Measurements from ENCODE around the gene HNRNPDL.
"Not testable (repeated sequence)": the region's sequence is repeated elsewhere in the genome, so short reads cannot be mapped to it uniquely, and the experiment has no call there.

HNRNPDL gene

DNA sequence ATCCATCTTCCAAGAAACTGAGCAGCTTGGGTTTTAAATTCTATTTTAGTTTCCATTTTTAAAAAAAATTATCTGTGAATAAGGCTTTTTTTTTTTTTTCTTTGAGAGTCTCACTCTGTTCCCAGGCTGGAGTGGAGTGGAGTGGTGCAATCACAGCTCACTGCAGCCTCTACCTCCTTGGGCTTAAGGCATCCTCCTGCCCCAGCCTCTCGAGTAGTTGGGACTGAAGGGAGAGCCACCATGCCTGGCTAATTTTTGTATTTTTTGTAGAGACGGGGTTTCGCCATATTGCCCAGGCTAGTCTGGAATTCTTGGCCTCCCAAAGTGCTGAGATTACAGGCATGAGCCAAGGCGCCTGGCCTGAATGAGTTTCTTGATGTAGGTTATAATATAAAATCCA lies 1.6 kb upstream of the HNRNPDL start:
- no peak for DNase-seq

DNA sequence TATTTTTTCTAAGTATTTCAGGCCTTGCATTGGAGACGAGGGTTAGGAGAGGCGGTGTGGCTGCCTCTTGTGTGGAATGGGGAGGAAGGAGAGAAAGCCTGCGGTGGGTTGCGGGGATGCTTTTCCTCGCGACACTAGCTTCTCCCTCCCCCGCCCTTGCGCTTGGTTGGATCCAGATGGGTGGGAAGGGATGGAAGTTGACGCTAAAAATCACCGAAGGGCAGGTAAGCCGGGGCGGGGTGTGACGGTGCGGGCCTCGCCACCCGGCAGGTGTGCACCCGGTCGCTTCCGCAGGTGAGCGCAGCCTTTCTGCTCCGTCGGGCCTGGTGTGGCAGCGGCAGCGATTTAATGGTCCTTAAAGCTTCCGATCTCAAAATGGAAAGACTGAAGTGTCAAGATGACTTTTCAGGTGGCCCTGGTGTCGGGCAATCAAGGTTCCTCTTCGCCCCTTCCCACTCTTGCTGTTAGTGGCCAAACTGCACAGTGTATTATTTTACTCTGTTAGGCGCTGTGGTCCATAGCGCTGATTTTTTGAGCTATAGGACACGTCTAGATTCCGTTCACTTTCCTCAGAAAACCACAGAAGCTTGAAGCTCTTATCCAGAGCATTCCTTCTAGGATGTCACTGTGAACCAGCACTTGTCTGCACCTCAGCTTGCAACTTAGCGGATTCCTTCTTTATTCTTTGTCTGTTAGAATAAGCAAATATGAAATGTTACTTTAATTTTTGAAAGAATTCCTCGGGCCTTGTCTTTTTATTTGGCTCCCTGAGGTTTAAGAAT lies 893 bp upstream of the HNRNPDL start:
- DNase-seq: peak; percentile 30 to 45

DNA sequence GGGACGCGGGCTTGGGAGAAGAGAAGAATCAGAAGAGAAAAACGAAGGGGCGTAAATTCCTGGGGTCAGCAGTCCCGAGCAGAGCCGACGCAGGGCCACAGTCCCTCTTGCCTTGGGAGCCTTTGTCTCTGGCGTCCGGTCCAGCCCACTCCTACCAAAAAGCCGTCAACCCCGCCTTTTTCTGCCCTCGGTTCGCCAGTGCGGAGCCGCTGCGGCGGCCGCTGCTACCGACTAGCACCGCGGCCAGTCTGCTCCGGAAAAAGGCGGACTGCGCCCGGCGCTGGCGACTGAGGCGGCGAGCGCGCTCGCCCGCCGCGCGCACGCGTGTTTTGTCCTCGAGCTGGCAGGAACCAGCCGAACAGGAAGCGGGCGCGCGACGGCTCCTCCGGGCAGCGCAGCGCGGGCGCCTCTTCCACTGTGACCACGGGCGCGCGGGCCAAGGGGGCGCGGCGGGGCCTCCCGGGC lies 502 bp downstream of the HNRNPDL start:
- DNase-seq: no peak

DNA sequence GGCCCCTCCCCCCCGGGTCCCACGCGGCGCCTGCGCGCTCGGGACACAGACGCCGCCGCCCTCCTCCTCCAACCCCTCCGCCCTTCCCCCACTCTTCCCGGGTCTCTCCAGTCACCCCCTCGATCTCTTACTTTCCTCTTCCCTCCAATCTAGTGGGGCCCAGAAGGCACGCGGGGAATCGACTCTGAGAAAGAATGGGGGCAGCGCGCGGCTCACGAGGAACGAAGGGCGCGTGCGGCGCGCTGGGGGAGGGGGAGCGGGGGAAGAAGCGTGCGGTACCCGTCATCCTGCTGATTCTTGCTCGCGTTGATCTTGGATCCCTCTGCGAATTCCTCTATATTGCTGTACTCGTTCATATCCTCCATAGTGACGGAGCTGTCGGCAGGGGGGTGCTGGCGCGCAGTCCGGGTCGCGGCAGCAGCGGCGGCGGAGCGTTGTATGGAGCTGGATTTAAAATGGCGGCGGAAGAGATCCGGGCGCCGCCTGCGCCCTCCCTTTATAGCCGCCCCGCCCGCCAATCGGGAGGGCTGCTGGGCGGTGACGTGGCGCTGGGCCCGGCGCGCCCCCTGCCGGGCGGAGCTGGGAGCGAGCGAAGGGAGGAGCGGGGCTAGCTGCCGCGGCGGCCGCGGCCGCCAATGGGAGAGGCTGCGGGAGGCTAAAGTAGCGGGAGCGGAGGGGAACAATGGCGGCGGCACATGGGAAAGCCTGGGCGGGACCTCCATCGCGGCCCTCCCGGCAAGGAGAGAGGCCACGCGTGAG lies 1.1 kb downstream of the HNRNPDL start:
- DNase-seq: peak; percentile 90 to 94

DNA sequence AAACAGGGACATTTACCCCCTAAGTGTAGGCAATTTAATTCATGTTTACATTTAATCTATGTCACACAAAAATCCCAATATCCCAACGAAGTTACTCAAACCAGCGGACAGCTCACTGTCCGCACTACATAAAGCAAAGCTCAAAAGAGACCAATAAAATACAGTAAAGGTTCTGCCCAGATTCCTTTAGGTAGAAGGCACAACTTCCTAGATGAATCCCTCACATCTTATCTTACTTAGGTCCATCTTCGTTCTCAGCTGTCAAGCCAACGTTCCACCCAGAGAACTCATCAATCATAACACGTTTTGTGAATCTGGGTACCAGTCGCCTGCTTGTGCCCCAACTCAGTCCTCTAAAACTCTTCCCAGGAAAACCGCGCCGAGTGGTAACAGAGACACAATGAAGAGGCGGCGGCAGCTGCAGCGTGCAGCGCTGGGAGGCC lies 1.7 kb downstream of the HNRNPDL start:
- no peak for DNase-seq

DNA sequence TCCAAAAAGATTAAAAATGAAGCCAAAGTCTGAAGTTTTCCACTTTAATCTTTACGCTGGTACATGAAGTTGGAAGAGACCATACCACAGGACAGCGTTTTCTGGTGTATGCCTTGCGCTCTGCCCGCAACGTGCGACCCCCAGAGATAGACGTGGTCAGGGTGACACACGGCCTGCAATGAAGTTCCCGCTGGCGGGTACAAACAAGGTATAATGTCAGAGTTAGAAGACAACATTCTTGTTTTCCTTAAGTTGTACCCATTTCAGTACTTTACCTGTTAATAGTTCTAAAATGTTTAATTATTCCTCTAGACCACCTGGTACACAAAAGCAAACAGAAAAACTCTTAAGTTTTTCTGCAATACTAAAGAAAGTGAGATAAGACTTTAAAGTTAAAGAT lies 4.8 kb downstream of the HNRNPDL start:
- no peak for DNase-seq

DNA sequence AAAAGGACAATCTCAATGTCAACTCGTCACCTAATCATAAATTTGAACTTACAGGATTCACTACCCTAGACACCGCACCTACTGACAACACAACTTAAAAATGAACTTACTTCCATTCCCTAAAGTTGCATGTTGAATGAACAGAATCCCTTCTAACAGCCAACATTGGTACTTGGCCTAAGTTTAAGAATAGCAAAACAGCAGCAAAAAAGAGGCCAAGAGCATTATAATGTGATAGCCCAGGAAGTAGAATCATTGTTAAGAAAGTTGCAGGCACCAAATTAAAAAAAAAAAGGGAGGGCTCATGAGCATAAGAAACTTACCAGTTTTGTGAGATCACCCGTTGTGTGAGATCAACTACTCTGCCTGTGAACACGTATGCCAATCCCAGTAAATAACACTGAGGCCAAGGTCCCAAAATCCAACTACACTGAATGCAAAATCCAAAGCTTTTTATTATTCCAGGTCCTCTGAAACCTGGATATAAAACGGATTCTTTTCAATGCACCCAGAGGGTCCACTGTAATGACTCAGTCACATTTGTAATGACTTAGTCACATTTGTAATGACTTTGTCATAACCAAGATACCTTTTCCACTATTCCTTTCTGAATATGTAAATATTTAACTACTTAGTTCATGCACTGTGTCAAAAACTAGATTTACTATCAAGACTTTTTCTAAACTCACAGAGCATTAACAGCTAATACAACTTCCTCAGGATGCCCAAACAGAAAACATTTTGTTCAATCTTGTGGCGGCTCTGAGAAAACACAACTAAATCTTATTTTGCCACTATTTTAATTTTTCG lies 6.8 kb downstream of the HNRNPDL start:
- no peak for DNase-seq

DNA sequence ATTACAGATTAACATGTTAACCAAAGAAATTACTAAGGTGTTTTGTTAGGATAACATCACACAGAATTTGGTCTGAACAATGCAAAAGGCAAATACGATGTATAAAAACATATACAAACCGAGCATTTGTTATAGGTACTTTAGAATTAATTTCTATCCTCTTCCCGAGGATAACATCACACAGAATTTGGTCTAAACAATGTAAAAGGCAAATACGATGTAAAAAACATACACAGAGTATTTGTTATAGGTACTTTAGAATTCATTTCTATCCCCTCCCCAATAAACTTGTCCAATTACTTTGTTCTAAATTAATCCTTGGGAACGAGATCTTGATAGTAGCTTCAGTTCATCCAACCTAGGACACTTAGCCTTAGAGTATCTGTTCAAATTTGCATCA lies 7.6 kb downstream of the HNRNPDL start:
- no peak for DNase-seq

DNA sequence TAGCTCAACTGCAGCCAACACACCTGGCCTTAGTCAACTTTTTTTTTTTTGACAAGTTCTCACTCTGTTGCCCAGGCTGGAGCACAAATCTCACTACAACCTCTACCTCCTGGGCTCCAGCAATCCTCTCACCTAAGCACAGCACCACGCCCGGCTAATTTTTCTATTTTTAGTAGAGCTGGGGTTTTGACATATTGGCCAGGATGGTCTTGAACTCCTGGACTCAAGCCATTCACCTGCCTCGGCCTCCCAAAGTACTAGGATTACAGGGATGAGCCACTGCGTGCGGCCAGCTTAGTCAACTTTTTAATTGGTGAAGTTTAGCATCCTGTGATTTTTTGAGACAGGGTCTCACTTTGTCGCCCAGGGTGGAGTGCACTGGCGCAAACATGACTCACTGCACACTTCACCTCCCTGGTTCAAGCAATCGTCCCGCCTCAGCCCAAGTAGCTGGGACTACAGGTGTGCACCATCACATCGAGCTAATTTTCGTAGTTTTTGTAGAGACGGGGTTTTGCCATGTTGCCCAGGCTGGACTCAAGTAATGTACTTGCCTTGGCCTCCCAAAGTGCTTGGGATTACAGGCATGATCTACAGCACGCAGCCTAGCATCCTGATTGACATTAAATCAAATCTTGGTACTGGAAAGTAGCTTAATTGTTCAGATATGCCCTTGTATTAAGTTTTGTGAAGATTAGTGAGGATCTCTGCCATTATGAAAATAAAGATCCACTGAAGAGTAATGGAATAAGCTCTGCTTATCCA lies 8.3 kb downstream of the HNRNPDL start:
- no peak for DNase-seq

DNA sequence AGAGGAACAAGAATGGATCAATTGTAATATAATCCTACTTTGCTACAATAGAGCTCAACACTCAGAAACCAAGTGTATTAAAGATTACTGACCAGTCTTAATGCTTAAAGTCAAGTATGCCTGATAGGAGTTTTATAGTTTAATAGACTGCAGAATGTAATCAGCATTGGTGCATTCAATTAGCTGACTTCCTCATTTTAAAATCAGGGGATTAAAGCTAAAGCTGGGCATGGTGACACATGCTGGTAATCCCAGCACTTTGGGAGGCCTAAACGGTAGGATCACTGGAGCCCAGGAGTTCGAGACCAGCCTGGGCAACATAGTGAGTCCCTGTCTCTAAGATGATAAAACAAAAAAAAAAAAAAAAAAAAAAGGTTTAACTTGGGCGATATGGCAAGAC lies 10.8 kb downstream of the HNRNPDL start:
- no peak for DNase-seq

DNA sequence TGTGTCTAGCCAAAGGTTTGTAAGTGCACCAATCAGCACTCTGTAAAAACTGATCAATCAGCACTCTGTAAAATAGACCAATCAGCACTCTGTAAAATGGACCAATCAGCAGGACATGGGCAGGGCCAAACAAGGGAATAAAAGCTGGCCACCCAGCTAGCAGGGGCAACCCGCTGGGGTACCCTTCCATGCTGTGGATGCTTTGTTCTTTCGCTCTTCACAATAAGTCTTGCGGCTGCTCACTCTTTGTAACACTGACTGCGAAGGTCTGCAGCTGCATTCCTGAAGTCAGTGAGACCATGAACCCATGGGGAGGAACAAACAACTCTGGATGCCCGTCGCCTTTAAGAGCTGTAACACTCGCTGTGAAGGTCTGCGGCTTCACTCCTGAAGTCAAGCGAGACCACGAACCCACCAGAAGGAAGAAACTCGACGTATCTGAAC lies 14.3 kb downstream of the HNRNPDL start:
- DNase-seq: no peak

DNA sequence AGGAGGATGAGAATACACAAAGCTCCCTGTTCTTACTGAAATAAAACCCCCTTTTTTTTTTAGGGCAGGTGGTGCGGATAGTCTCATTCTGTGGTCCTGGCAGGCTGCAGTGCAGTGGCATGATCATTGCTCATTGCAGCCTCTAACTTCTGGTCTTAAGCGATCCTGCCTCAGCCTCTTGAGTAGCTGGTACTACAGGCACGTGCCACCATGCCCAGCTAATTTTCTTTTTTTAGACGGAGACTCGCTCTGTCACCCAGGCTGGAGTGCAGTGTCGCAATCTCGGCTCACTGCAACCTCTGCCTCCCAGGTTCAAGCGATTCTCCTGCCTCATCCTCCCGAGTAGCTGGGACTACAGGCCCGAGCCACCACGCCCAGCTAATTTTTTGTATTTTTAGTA lies 15.2 kb downstream of the HNRNPDL start:
- not testable (repeated sequence) for DNase-seq

DNA sequence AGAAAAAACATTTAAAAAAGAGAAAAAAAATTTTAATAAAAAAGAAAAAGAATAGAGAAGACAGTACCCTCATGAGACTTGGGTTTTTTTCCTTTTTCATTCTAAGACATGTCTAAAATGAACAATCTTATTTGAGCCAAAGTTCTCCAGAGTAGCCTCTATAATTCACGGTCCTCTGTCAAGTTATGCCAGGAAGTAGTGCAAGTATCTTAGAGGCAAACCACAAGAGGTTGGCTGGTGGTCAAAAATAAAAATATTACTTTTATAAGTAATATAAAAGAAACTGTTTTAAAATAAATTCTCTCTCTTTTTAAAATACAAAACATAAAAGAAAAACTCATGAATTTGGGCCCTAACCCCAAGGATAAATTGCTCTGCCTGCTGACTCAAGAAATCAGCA lies 26.5 kb downstream of the HNRNPDL start:
- no peak for DNase-seq

DNA sequence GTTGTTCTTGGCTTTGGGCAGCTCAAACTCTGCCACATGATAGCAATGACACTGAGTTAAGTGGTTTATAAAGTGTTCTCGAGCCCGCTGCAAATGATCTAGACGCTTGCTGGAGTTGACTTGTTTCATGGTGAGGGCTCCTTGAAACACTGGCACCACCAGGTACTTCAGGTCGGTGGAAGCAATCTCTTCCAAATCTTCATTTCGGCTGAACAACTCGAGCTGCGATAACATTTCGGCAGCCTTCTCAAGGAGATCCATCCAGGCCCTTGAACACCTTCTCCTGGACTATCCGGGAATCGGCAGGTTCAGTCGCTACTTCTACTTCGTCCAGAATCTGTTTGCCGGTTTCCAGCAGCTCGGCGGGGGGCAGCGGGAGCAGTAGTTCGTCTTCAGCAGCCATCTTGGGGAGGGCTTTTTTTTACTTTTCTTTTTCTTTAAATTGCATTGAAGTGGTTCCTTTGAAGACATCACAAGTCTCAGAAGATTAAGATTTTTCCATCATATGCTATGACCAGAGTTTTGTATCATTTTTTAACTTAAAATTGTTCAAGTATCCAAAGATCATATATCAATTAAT lies 28.0 kb downstream of the HNRNPDL start:
- DNase-seq: no peak

DNA sequence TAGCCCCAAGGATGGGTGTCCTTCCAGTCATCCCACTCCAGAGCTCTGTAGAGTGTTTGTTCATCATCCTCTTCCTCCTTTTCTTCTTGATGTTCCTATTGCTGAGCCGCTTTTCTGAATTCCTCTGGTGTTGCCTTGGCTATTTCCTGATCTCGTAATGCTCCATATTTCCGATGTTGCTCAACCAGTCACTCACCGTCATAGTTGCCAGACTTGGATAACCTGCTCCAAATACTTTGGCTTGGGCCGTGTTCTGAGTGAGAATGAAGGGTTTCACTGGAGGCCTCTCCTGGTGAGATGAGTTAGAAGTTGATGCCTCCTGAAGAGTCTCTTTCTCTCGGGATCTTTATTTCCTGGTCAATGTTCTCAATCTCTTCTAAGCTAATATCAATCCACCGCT lies 28.7 kb downstream of the HNRNPDL start:
- DNase-seq: no peak

DNA sequence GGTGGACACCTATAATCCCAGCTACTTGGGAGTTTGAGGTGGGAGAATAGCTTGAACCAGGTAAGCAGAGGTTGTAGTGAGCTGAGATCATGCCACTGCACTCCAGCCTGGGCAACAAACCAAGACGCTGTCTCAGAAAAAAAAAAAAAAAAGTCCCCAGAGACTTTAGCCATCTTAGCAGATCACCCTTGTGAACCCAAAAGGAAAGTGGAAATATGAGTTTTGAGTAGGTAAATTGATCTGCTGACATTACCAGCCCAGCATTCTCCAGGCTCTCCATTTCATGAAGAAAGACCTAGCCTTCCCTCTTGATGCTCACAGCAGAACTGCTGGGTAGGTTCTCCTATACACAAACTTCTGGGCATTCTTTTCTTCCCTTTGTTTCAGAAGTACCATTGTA lies 32.0 kb downstream of the HNRNPDL start:
- DNase-seq: no peak

DNA sequence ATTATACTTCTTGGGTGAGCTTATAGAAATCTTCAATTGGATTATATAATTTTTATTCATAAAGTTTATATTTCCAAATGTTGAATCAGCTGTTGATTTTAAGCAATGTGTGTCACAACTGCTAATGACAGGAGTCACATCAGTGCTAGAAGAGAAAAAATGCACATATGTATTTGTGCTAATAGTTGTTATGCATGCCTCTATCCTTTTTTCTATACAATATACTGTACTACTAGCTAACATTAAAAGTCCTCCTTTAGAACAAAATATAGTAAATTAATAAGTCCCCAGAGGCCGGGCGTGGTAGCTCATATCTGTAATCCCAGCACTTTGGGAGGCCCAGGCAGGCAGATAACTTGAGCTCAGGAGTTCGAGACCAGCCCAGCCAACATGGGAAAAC lies 32.7 kb downstream of the HNRNPDL start:
- DNase-seq: no peak

DNA sequence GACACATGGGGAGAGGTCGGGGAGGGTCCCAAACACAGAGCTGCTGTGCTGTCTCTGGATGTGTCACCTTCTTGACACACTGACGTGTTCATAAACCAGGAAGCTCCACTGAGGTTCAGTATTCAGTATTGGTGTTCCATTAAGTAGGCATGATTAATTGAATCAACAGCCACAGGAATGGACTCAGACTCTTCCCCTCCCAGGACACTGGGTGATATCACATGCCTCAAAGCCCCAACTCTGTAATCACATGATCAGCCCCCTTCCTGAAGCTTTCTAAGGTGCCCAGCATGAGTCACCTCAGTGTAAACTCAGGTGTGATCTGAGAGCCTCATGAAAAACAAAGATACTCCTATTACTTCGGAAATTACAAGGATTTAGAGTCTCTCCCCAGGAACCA lies 35.4 kb downstream of the HNRNPDL start:
- DNase-seq: no peak

DNA sequence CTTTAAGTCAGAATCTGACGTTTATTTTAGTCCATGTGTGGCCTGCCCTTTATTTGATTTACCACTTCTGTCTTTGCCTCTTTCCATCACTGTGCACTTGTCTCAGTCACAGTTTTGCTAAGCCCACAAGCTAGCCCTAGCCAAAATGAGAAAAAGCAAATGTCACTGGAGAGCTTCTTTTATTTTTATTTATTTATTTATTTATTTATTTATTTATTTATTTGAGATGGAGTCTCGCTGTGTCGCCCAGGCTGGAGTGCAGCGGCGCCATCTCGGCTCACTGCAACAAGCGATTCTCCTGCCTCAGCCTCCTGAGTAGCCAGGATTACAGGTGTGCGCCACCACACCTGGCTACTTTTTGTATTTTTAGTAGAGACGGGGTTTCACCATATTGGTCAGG lies 40.2 kb downstream of the HNRNPDL start:
- not testable (repeated sequence) for DNase-seq

DNA sequence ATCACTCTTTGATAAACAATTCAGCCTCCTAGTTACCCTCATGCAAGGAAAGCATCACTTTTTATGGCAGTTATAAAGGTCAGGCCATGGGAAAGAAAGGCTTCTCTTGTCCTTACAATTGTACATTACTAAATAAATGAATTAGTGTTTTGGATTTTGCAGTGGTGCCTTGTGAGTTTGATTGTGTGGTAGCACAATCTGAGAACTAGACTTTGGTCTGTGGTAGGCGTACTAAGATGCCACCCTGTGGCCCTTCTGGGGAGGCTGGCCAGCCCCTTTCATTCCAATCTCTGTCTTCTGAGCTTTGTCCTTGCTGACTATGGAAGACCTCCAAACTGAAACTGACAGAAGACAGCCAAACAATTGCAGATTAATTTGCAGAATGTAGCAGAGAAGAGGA lies 41.9 kb downstream of the HNRNPDL start:
- no peak for DNase-seq

DNA sequence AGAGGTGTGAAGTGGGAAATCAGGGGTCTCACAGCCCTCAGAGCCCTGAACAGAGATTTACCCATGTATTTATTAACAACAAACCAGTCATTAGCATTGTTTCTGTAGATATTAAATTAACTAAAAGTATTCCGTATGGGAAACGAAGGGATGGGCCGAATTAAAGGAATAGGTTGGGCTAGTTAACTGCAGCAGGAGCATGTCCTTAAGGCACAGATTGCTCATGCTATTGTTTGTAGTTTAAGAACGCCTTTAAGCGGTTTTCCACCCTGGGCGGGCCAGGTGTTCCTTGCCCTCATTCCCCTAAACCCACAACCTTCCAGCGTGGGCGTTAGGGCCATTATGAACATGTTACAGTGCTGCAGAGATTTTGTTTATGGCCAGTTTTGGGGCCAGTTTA lies 44.0 kb downstream of the HNRNPDL start:
- not testable (repeated sequence) for DNase-seq

DNA sequence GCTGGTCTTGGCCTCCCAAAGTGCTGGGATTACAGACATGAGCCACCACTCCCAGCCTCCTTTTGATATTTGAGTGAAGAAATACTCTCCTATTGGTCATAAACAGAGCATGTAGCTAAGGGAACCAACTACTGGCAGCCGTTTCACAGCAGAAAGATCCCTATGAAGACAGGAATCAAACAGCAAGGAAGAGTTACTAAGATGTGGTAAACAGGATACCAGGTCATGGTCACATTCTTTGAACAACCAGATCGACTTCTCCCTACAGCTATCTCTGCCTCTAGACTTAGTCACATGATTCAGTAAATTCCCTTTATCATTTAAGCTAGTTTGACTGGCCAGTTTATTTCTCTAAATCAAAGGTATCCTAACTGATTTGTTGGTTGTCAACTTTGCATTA lies 47.5 kb downstream of the HNRNPDL start:
- no peak for DNase-seq
